ENCODE results near the gene GRM7.

GRM7 gene

DNA sequence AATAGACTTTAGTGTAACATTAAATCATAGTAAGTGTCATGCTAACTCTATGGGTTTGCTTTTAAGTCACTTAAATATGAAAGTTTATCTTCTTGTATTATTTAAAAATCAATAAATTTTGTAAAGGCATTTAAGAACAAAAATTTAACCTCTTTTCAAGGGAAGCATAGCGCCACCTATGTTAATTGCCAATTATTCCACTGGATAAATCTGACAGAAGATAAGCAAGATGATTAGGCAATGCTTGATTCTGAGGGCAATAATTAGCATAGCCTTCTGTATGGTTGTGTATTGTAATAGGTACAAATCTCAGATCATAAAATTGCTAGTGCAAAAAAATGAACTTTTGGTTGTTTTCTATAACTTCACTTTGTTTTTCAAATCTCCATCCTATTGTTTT lies 560.1 kb downstream of the GRM7 start:
- no peak for DNase-seq

DNA sequence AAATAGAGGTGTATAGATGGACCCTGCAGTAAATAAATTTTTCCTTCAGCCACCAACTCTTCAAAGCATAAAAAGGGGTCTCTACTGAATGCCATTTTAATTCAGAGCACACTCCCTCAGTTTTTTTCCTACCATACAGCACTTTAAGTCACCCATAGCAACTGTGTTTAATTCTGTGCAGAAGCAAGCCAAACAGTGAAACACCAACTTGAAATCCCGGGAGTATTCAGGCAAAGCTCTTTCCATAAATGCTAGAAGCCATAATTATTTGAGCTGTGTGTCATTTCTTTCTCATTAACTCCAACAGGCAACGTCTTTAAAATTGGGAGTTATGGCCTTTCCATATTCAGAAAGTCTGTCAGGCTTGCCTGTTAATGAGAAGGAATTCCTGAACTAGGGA lies 562.1 kb downstream of the GRM7 start:
- no peak for DNase-seq

DNA sequence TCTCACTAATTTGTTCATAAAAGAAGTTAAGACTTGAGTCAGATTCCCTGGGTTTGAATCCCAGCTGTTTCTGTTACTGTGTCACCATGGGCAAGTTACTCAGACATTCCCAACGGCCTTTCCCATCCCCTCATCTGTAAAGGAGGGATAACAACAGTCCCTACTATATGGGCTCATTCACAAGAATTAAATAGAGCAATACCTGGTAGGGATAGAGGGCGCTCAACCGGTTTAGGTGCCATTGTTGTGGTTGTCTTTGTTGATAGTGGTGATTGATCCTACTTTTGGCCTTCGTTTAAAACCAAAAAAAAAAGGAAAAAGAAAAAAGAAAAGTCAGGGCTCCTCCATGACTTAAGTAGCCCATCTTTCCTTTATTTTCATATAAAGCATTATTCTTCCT lies 563.1 kb downstream of the GRM7 start:
- DNase-seq, result no peak

DNA sequence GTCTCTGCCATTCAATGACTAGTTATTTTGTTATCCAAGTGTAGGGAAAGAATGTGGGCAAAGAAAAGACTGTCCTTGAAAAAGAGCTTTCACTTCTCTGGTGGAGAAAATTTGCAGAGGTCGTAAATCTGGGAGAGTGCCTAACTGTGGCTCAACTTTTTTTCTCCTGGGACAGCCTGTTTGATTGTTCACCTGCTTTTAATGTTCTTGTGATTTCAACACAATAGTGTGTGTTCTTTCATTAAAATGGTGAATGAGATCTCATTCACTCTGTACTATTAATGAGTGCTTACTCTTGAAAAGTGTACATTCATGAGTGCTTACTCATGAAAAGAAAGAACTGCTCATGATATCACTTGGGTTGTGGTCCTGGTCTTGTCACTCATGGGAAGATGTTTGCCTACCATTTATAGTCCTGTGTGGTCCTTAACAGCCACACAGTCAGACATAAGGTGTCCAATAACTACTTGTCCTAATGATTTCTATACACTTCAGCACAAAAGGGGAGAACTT lies 567.3 kb downstream of the GRM7 start:
- DNase-seq, result no peak

DNA sequence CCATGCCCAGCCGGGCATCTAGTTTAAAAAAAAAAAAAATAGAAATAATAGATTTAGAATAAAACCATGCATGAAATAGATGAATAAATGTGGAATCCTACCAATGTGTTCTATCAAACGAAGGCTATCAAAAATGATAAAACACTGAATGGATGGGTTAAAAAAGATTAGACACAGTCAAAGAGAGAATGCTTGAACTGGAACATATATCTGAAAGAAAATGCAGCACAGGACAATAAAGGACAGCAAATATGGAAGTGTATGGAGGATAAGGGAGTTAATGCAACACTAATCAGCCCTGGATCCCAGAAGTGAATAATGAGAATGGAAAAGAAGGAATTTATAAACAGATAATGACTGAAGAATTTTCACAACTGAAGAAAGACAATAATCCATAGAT lies 571.7 kb downstream of the GRM7 start:
- no peak for DNase-seq

DNA sequence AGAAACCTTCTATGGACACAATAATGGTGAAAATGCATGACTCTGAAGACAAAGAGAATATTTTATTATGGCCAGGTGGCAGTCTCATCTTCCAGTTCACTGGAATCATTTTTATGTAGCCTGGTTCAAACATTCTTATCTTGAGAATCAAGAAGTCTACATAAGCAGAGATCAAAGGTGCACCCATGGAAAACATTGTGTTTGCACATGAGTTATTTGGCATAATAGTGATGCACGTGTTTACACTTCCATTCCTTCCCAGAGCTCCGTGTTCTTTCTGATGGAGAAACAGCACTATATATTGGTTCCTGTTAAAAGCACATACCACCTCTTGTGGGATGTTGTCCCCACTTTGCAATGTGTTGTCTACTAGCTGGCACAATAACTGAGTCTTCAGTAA lies 572.2 kb downstream of the GRM7 start:
- no peak for DNase-seq

DNA sequence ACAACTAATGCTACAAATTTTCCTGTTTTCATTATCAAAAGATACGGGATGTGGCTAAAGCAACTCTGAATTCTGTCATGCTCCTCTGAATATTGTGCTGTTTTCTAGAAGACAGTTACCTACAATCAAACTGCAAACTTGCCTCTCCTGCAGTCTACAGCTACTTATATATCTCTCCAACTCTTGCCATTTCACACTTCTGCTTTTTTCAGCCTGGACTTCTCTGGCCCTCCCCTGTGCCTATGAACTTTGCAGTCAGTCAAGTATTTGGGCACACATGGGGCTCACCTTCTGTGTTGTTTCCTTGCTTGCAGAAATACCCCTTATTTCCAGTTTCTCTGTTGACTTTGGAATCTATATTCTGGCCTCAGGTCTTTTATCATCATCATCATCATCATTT lies 575.6 kb downstream of the GRM7 start:
- DNase-seq, result no peak

DNA sequence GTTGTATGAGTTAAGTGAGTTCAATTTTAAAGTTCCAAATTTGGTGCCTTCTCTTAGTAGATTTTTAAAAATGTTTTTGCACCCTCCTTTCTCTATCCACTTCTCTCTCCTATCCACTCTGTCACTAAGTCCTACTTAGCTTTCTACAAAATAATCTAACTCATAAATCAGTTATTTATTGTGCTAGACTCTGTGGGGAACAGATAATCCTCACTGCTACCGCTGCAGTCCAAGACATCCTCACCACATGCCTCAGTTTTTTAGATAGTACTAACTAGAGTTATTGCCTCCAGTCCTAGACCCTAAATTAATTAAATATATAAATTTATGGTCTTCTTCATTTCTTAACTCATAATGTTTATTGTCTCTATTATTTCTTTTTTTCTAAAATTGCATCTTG lies 576.3 kb downstream of the GRM7 start:
- no peak for DNase-seq

DNA sequence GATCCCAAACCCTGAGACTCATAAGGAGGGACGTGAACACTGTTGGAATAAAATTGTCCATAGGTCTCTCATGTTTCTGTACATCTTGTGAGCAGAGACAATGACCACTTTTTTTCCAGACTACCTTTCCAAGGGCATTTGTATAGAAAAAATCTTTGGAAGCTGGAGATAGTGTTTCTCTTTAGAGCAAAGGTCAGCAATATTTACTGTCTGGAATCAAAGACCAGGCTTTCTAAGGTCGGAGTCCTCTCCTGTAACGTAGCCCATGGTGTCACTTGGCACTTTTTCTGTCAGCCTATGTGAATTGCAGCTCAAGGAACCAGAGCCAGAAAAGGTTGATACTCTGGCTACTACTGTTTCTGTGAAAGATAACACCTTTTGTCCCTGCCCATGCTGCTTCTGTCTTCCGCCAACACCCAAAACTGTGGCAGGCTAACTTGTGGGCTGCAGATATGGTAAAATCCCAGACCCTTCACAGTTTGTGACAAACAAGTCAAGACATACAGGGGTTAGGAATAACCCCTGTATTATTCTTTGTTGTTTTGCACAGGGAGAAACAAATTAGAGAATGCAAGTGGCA lies 578.3 kb downstream of the GRM7 start:
- DNase-seq, result no peak

DNA sequence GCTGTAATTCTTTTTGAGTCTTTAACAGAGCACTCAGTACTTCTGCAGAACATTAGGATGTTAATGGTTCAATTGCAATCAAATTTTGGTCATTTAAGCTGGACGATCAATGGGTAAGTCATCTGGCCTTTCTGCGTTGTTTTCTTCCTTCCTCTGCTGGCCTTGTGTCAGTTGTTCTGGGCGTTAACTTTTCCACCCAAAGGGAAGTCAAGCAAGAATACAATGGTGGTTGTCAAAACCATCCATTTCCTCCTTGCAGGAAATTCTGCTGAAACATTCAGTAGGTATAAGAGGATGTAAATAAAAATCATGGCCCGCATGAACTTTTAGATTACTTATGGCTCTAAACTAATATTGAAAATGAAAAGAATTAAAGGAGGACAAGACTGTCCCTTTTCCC lies 584.0 kb downstream of the GRM7 start:
- no peak for DNase-seq

DNA sequence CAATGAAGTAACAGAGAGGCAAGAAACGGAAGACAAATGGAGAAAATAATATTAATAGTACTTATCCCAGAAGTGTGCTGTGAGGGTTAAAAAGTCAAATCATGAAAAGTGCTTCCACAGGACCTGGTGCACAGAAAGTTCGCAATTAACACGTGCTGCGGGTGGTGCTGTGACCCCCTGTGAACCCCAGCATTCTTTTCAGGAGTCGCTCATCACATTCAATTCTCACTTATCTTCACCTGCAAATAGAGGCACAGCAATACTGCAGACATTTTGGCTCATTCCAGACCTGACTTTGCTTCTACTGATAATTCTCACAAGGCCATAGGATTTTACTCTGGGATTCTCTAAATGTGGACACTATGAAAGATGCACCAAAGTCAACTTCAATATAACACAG lies 584.4 kb downstream of the GRM7 start:
- DNase-seq, result no peak

DNA sequence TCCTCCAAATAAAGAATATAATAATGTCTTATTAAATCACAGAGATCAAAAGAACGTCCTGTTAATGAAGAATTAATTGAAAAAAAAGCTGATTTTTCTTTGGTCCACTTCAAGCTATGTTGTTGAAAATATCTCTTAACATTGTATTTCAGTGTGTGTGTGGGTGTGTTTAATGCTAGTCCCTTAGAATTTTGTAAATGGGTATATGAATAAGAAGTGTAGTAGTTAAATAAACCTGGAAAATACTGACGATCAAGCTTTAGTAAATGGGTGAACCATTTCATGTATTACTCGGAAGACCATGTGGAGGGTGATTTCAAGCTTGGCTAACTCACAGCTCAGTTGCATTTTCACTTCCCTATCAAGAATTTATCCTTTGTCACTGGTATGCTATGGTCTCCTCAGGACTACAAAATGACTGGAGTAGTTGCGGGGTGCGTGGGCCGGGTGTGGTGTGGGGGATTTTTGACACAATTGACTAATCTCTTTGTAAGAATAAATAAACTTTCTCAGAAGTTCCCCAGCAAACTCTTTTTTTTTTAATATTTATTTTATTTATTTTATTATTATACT lies 586.4 kb downstream of the GRM7 start:
- no peak for DNase-seq

DNA sequence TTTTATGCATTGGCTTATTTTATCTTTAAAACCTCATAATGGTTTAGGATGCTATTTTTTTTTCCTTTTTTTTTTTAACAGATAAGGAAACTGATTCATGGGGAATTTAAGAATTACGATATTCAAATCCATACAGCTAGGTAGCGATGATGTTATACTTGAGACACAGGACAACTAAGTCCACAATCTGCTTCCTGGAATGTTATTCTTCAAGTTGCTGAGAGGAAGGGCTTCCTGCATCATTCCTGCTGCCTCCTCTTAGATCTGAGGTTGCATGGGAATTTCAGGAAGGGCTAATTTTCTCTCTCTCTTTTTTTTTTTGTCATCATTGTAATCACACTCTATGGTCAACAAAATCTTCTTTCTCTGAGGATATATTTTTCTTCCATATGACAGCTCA lies 595.5 kb downstream of the GRM7 start:
- no peak for DNase-seq

DNA sequence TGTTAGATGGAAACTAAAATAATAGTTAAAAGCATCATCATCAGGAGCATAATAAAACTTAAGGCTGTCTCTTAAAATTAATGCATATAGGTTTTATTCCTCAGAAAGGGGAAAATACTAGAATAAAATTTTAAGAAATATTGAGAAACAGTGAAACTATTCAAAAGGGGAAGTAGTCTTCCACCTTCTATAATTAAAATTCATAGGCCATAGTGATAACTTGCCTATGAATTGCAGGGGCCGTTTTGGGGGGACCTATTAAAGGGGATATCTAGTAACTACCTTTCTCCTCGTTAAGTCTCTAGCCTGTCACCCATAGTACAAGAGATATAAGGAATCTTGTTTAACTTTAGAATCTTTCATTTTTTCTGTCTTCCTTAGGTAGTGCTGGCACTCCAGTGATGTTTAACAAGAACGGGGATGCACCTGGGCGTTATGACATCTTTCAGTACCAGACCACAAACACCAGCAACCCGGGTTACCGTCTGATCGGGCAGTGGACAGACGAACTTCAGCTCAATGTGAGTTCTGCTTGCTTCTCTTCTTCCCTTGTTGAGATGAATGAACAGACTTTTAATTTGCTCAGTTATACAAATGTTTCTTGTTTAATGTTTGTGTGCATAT lies 600.4 kb downstream of the GRM7 start:
- DNase-seq, result no peak

DNA sequence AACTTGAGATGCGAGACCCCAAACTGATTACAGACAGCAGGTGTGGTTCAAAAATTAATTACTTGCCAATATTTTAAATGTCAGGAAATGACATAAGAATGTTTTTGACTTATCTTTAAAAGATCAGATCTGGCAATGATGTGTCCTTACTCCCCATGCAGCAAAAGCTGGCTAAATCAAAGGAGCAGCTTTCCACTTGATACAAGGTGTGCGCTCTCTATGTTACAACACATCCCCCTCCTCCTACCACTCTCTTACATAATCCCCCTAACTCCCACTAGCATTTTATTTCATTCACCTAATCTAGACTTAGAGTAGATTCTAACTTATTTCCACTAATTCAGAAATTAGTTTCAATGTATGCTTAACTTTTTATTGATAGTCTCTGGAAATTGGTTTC lies 609.0 kb downstream of the GRM7 start:
- DNase-seq, result no peak

DNA sequence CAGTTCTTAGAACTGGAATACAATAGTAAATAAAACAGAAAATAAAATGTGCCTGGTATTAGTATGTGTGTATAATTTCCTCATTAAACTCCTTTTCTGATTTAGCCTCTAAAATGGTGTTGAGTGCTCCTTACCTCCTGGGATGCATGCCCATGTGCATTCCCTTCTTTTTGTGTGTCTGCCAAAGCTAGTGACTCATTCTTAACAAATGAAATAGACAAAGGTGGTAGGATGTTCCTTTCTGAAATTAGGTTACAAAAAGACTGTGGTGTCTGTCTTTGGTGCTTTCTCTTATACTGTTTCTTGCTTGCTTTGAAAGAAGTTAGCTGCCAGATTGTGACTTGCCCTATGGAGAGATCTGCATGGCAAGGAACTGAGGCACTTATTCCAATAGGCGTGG lies 623.7 kb downstream of the GRM7 start:
- no peak for DNase-seq

DNA sequence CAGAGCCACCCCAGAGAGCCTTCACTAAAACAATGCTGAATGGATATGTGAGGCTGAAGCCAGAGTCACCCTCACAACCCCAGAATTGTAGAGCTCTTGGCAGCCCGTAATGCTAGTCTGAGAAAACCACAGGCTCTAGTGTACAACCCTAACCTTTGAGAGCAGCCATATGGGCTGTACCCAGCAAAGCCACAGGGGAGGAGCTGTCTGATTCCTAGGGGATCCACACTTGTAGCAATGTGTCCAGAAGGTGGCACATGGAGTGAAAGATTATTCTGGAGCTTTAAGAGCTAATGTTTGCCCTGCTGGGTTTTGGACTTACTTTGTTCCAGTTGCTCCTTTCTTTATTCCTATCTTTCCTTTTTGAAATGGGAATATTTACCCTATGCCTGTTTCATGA lies 626.8 kb downstream of the GRM7 start:
- DNase-seq, result no peak

DNA sequence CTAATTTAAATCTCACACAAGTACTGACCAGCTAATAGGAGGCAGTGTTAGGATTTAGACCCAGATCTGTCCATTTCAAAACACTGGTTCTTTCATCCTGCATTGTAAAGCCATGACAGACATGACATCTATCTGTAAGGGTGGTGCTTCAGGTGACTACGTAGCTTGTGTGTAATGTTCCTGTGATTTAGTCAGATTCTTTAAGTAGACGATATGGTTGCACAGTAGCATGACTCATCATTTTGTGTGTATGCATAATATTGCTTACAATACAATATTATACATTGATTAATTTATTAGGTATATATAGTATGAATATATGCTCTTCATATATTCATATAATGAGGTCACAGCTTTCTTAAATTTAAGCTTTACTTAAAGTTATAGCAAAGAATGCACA lies 628.5 kb downstream of the GRM7 start:
- no peak for DNase-seq

DNA sequence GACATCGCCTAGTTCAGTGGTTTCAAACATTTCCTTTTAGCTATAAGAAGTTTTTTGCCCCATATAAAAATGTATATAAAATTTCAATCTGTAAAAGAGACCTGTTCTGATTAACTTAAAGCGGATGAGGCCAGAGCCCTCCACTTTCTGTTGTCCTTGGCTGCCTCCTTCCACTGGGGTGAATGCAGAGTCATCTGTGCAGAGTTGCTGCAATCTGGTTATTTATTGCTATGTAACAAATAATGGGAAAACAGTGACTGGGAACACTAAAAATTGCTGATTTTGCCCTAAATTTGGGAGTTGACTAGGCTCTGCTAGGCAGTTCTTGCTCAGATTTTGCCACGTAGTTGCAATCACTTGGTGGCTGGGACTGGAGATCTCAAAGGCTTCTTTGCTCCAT lies 637.8 kb downstream of the GRM7 start:
- no peak for DNase-seq

DNA sequence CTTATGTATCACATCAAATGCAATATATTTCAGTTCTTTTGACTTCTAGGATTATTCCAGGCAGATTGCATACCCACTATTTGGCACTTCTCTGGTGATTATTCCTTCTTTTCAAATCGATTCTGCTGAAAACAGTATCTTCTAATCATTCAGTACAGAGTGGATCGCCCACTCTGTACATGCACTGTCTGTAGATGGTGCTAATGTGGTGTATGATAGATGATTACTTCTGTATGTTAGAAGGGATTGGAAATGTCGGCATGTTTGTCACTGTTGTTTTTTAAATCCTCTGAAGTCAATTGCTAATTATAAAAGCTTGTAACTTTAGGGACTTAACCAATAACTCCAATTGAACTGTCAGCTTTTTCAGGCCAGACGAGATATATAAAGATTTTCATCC lies 642.5 kb downstream of the GRM7 start:
- DNase-seq, result no peak

DNA sequence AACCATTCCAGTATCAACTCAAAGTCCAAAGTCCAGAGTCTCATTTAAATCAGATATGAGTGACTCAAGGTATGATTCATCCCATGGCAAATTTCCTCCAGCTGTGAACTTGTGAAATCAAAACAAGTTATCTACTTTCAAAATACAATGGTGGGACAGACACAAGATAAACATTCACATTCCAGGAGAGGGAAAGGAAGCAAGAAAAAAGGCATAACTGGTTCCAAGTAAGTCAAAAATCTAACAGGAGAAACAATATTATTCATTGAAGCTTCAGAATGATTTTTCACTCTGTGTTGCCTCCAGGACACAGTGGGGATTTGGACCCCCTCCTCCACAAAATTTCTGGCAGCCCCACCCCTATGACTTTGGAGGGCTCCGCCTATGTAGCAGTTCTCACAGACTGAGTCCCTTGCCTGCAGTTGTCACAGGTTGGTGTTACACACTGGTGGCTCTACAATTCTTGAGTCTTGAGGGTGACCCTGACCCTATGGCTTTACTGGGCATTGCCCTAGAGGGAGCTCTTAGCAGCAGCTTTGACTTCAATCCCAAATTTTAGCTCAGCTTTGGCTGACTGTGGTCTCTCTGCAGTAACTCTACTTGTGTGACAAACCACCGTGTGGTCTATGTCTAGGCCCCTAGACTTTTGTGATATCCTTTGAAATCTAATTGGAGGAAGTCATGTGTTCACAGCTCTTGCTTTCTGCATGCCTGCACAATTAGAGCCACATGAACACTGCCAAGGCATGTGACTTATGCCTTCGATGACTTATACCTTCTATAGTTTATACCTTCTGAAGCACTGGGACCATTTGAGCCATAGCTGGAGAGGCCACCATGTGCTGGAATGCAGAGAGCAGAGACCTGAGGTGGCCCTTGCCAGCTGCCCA lies 644.2 kb downstream of the GRM7 start:
- DNase-seq, result no peak

DNA sequence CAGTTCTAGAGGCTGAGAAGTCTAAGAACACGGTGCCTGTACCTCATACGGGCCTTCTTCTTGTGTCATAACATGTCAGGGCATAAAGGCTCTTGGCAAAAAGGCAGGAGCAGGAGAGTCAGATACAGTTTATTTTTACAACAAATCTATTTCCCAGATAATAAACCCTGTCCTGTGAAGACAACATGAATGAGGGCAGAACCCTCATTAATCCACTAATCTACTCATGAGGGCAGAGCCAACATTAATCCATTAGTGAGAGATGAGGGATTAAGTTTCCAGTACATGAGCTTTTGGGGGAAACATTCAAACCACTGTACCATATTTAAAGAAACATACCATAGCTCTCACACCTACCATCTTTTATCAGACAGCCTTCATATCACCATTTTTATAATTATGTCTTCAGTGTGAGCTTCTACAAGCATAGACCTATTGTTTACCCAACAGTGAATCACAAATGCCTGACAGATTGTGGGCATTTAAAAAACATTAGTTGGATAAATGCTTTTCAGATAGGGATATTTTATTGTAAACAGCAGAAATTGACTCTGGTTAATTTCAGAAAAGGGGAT lies 645.8 kb downstream of the GRM7 start:
- DNase-seq, result no peak

DNA sequence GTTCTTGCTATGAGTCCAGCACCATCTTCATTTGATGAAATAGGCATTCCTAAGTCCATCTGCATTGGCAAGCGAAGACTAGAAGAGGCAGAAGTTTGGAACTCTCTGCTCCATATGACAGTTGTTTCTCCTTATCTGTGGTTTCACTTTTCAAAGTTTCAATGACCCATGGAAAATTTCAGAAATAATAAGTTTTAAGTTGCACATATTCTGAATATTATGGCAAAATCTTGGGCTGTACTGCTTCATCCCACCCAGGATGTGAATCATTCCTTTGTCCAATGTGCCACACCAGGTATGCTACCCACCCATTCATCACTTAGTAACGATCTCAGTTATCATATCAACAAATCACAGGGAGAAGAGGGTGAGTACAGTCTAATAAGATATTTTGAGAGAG lies 647.9 kb downstream of the GRM7 start:
- no peak for DNase-seq

DNA sequence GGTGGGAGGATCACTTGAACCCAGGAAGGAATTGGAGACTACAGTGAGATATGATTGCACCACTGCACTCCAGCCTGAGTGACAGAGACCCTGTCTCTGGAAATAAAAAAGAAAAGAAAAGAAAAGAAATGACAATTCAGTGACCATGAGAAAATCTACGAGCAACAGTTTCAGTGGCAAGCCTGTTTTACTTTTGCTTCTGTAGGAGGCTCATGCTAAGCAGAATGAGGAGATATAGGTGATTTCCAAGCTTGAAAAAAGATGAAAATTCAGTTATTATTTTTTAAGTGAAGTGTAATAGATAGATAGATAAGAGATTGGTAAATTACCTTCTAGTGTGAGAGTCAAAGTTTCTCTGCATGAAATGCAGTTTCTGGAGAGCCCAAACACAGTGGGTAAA lies 651.1 kb downstream of the GRM7 start:
- no peak for DNase-seq
